NCI-H460 (cell line): Measurements from ENCODE around the gene EDEM3. TPM values are rescaled to one million over a fixed set of nuclear protein-coding genes. Genes with fewer than 3 reads are reported as not detected.

Experiments used
- DNase-seq: peaks from one replicate; pipeline ENCODE4 v3.0.0-alpha.2; 2016; ENCODE audit warnings: low read depth; ENCODE audit errors: extremely low read depth
- total RNA-seq: library from RNA; depleted of rRNA; stranded (reverse); fragments of >200 nt; shearing (Covaris generic); gene quantifications from 2 replicates; pipeline ENCODE4 v1.2.3, GENCODE V29; 2014; rRNA removed

Gene EDEM3
- total RNA-seq, 1 experiment from 2014 or later: 56.0 TPM

DNA sequence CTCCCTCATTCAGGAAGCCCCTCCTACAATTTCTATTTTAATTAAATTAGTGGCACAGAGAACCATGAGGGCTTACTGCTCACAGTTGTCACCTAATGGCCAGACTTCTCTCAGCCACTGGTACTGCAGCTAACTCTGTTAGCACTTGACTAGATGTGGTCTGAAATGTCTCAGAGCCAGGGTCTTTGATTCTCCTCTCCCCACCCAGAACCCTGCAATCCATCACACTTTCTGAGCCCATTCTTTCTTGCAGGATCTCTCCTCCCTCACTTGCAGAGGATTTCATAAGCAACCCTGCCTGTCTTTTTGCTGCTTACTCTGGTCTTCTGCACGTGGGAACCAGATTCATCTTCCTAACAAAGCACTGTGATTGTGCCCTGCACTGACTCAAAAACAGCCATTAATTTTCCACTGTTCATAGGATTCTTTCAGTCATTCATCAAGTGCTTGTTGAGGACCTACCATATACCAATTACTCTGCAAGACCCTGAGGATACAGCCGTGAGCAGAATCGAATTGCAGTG lies 108.4 kb downstream of the EDEM3 start:
- DNase-seq: no peak

DNA sequence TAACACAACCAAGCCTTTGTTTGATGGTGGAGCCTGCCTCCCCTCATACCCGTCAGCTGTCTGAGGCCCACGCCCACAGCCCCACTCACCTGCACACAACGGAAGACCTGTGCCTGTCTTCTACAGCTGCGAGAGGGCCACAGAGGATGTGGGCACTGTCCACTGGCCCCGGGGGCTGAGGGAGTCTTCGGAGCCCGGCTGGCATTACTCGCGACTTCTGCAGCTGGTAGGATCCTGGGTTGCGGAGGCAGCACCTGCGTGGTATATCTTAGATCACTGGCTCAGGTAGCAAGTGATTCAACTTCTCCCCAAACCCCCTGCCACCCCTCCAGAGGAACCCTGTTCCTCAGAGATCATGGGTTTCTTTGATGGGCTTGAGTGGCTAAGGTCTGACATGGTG lies 109.9 kb downstream of the EDEM3 start:
- DNase-seq: no peak

DNA sequence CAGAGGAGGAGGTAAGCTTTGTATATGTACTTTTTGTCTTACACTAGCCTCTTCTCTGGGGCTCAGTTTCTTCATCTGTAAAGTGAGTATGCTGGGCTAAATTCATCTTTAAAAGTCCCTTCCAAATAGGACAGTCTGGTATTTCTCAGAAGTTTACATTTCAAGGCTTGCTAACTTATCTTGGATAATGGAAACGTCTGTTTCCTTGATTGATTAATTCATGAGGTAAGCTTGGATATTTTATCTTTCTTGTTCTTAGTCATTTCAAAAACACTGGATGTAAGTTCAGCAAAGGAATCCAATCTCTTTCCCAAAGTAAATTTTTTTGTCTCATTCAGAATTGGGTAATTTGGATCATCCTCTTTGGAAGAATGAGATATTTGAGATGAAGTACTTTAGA lies 111.0 kb downstream of the EDEM3 start:
- no peak for DNase-seq

DNA sequence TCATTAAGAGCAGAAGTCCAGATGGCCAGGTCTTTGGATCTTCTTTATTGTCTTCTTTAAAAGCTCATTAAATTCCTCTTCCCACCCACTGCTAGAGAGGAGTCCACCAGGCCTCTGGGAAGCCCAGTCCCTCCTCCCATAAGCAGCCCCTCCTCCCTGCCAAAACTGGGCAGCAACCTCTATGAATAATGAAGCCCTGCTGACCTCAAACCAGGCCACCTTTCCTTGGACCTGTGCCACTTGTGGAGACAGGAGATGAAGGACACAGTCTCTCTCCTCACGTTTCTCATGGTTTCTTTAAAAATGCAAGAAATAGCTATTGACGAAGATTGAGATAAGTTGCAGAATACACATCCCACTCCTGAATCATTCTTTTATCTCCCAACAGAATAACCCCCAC lies 112.8 kb downstream of the EDEM3 start:
- DNase-seq: no peak

DNA sequence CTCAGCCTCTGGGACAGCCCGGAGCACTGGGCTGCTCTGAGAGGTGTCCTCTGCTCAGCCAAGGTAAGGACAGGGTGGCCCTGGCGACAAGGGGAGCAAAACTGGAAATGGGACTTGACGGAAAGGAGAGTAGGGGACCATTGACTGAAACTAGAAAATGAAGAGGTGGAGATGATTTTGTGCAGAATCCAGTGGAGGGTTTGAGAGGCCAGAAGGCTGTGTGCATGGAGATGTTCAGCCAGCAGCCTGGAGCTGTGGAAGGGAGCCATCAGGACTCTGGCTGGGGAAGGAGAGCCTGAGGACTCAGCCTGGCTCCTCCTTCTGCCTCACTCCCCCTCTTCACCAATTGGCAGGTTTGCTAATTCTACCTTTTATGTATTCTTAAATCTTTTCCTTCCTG lies 114.2 kb downstream of the EDEM3 start:
- no peak for DNase-seq

Other genes with a start within 250 kb of the EDEM3 start
- 154 and 171 TPM in 2 replicates for gene NIBAN1, start 219.7 kb upstream of the EDEM3 start, total RNA-seq